Kidney epithelial cell (primary cell): ENCODE measurements around the gene CNDP1. TPM values are rescaled to one million over a fixed set of nuclear protein-coding genes. Genes with fewer than 3 reads are reported as not detected.

Source experiments
- DNase-seq: peaks from one replicate; pipeline ENCODE4 v3.0.0-alpha.2; 2010; ENCODE audit warnings: low read depth
- H3K27me3 ChIP-seq: 2 replicates; pipeline ENCODE4 v1.6.0; 2011; ENCODE audit warnings: low read length; ENCODE audit not compliant: control insufficient read depth, insufficient read depth
- H3K36me3 ChIP-seq: 2 replicates; pipeline ENCODE4 v1.5.1; 2011; ENCODE audit warnings: low read length; ENCODE audit not compliant: control insufficient read depth, insufficient read depth
- H3K4me3 ChIP-seq: 2 replicates; pipeline ENCODE4 v1.5.1; 2011; ENCODE audit warnings: low read depth, mild to moderate bottlenecking, control low read depth, low read length
- total RNA-seq: library from RNA; depleted of rRNA; stranded (reverse); fragments of >200 nt; gene quantifications from 2 replicates; pipeline ENCODE4 v1.2.3, GENCODE V29; 2015
- TF ChIP-seq, protein P1 (sequence below): IDR thresholded peaks from 2 replicates; pipeline ENCODE4 v1.5.1; 2011; ENCODE audit warnings: mild to moderate bottlenecking, moderate library complexity, low read length, control low read depth, inconsistent platforms; ENCODE audit not compliant: insufficient read depth, poor library complexity, severe bottlenecking

The CNDP1 gene
- total RNA-seq, 1 donor from 2014 or later = not detected

DNA sequence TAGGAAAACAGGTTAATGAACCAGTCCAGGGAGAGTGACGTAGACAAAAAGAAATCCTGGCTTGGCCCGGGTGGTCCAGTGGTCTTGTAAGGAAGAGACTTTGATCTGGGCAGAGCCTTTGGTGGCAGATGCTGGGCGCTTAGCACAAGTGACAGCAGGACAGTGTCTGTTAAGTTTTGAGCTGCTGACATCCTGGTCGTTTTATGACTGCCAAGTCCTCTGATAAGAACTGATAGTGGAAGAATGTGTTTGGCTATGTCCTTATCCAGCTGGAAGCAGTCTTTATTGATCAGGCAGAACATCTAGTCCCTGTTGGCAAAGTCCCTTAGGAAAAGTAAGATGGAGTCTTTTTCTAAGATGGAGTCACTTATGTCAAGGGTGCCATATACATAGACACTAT is 36.0 kb downstream of the CNDP1 start:
- TF ChIP-seq, protein P1, sequence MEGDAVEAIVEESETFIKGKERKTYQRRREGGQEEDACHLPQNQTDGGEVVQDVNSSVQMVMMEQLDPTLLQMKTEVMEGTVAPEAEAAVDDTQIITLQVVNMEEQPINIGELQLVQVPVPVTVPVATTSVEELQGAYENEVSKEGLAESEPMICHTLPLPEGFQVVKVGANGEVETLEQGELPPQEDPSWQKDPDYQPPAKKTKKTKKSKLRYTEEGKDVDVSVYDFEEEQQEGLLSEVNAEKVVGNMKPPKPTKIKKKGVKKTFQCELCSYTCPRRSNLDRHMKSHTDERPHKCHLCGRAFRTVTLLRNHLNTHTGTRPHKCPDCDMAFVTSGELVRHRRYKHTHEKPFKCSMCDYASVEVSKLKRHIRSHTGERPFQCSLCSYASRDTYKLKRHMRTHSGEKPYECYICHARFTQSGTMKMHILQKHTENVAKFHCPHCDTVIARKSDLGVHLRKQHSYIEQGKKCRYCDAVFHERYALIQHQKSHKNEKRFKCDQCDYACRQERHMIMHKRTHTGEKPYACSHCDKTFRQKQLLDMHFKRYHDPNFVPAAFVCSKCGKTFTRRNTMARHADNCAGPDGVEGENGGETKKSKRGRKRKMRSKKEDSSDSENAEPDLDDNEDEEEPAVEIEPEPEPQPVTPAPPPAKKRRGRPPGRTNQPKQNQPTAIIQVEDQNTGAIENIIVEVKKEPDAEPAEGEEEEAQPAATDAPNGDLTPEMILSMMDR = no peak
- Histone ChIP-seq H3K4me3 (no peak overlapping the region), H3K27me3 (no peaks in the 10 kb centered on the region), H3K36me3 (no peaks in the 10 kb centered on the region)
- no peak for DNase-seq

DNA sequence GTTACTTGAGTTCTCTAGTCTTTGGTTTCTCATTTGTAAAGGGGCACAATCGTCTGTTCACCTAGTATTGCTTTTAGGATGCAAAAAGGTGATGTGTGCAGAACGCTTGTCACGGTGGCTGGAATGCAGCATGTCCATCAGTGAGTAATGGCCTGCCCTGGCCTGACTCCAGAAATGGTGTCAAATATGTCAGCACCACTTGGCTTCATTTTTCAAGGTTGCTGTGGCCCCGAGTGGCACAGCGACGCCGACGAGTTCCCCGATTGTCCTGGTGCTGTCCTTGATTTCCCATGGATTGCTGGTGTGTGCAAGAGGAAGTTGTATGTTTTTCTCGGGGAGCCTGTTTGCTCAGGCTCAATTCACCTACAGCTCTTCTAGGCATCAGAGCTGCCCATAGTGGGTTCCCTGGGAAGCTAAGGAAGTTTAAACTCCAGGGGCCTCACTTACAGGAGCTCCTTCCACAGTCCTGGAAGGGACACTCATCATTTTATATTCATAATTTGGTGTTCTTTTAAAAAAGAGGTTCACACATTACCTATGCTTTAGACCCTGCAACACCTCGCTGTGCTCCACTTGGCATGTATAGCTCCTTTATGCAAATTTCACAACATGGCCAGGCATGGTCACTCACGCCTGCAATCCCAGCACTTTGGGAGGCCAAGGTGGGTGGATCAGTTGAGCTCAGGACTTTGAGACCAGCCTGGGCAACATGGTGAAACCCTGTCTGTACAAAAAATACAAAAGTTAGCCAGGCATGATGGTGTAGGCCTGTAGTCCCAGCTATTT is 37.8 kb downstream of the CNDP1 start:
- TF ChIP-seq, protein P1 = no peak
- Histone ChIP-seq H3K27me3 (no peaks in the 10 kb centered on the region), H3K4me3 (no peak overlapping the region), H3K36me3 (no peaks in the 10 kb centered on the region)
- no peak for DNase-seq

DNA sequence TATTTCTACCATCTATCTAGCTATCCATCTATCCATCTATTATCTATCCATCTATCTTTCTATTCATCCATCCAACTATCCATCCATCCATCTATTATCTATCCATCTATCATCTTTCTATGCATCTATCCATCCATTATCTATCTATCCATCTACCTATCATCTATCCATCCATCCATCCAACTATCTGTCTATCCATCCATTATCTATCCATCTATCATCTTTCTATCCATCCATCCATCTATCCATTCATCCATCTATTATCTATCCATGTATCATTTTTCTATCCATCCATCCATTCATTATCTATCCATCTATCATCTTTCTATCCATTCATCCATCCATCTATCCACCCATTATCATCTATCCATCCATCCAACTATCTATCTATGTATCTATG is 38.8 kb downstream of the CNDP1 start:
- TF ChIP-seq, protein P1 = no peak
- H3K4me3 ChIP-seq = no peak overlapping the region
- no peak for DNase-seq
- no peaks in the 10 kb centered on the region for H3K36me3 ChIP-seq
- H3K27me3 ChIP-seq = no peaks in the 10 kb centered on the region

DNA sequence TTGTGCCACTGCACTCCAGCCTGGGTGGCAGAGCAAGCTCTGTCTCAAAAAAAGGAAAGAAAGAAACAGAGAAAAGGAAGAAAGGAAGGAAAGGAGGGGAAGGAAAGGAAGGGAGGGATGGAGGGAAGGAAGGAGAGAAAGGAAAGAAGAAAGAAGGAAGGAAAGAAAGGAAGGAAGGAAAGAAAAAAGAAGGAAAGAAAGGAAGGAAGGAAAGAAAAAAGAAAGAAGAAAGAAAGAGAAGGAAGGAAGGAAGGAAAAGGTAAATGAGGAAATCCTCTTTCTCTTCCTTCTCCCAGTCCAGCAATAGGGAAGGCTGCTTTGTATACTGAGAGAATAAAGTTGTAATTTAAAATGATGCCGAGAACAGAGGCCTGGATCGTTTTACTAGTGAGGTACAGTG is 40.6 kb downstream of the CNDP1 start:
- no peak for DNase-seq
- no peaks in the 10 kb centered on the region for H3K36me3 ChIP-seq
- TF ChIP-seq, protein P1 = no peak
- H3K4me3 ChIP-seq = no peak overlapping the region
- no peaks in the 10 kb centered on the region for H3K27me3 ChIP-seq

DNA sequence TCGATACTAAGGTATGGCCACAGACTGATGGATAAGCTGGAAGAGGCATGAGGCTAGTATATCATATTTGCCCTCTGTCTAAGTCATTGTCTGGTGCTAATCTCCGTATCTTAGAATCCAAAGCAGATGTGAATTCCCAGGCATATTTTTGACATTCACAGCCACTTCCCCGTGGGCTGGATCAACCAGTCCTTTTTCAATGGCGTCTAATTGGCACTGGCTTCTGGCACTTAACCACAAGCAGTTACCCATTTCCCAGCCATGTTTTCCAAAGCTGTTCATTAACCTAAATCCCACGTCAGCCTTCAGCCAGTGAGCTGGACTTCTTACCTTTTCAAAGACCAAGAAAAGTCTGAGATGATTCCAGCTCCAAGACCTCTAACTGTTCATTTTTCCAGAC is 42.7 kb downstream of the CNDP1 start:
- no peaks in the 10 kb centered on the region for H3K27me3 ChIP-seq
- no peaks in the 10 kb centered on the region for H3K36me3 ChIP-seq
- DNase-seq = peak; percentile 43
- TF ChIP-seq, protein P1 = no peak
- H3K4me3 ChIP-seq = no peak overlapping the region
